ENCODE measurements around the gene ALDOC.
"Not testable (repeated sequence)": the region's sequence is repeated elsewhere in the genome, so short reads cannot be mapped to it uniquely, and the experiment has no call there.

ALDOC gene

DNA sequence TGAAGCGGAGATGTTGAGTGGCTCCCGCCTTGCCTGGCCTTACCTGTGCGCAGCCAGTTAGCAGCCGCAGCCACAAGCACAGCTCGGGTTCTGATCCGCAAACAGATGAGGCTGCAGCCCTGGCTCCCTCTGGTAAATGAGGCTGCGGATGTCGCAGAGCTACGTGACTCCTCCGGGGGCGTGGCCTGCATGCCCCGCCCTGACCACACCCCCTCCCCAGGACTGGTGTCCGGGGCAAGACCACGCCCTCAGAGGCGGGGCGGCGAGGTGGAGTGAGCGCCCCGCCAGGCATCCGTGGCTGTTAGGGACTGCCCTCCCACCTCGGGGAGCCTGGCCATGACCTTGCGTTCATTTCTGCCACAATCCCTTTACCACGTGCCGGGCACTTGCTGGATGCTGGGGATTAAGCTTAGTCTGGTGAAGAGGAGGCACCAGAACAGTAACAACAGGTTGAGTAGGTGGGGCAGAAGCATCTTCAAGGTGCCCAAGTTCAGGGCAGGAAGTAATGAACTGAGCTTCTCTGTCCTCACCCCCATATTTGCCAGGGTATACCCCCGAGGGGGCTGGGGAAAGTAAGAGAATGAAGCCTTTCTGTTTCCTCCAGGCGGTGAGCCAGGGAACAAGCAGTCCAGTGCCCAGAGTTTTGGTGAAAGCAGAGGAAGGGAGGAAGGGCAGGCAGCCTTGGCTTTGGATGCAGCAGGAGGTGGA lies at the start of gene ALDOC:
Gene ALDOC (minus strand): TSS at position 138 of the 708 bp plus-strand sequence. CDS start 1,363 bp downstream, outside the sequence.
- DNase-seq, result peak; percentile 100

DNA sequence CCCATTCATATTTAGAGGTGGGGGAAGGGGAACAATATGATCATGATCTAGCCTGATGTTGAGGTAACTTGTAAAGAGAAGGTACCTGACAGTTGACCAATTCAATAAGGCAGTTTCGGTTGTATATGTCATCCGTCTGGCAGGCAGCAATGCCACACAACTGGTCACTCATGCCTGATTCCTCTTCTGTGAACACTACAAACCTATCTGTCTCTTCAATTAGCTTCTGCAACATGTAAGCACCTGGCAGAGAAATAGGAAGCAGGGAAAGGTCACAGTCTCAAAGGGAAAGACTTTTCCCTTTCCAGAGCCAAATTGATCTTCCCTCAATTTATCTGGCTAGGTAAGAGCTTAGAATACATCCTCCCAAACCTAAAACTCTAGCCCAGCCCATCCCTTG lies 47.5 kb upstream of the ALDOC start:
- DNase-seq, result no peak

DNA sequence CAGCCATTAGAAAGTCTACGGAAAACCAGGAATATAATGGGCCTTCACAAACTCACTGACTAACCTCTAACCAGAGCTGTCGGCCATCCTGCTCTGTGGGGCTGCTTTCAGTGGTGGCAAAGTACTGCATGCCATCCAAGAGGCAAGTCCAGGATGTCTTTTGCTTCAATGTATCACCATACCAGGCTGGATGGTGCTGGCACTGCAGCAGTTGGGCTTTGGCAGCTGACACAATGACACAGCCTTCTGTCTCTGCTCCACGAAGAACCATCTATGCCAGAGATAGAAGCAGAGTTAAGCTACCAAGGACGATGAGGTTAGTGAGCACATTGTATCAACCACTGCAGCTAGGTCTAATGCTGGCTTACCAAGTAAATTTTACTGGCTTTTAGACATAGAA lies 47.0 kb upstream of the ALDOC start:
- no peak for DNase-seq

DNA sequence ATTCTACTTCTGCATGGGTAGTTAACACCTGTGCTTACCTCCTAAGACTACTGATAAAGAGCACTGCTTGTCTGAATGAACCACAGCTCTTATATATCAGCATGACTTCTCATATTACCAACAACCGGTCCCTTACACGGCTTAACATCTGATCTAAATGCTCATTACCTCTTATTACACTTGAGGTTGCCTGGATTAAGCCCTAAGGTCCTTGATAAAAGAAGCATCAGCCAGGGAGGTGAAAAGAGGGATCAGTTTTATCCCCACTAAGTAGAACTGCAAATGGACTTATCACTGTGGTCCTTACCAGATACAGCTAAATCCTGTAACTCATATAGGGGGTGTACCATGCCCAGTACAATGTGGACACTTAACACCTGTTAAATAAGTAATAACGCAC lies 45.5 kb upstream of the ALDOC start:
- no peak for DNase-seq

DNA sequence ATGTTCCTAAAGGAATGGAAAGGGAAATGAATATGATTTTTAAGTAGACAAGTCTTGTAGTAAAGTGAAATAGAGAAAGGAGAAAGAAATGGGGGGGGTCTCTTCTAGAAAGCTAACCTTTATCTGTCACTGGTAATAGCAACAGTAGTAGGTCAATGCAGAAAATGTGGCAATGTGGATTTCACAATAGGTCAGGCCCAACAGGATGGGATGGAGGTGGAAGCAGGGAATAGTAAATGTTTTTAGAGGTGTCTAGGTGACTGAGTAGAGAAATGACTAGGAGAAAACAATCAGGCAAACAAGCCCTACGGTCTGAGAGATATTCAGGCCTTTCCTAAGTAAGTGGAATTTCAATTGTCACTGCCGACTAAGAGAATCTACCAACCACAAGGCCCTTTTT lies 43.3 kb upstream of the ALDOC start:
- DNase-seq, result no peak

DNA sequence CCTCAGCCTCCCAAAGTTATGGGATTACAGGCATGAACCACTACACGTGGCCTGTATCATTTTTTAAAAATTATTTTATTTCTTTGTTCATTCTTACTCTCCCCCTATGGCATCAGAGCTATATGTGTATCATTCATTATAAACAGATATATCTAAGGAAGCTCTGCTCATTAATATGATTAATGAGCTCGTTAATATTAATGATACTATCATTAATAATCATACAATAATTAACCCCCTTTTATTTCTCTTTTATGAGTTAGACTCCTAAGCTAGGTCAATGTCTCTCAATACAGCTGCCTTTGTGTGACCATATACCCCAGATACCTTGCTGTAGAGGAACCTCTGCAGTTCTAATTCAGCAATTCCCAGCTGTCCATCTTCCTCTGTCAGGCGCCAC lies 41.8 kb upstream of the ALDOC start:
- no peak for DNase-seq

DNA sequence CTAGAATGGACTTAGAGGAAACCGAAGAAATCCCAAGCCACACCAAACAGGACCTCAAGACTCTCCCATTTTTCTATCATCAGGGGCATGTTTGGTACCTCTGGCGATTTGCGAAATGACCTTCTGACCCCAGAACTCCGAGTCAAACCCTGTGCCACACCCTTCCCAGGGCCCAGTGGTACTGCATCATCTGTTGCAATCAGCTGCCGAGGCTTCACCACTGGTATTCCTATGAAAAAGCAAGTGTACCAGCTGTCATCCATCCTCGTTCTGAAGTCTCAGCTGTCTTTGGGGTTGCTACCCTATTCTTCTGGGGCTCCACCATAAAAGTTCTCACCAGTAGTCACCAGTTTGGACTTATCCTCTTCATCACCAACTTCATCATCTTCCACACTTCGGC lies 39.6 kb upstream of the ALDOC start:
- no peak for DNase-seq

DNA sequence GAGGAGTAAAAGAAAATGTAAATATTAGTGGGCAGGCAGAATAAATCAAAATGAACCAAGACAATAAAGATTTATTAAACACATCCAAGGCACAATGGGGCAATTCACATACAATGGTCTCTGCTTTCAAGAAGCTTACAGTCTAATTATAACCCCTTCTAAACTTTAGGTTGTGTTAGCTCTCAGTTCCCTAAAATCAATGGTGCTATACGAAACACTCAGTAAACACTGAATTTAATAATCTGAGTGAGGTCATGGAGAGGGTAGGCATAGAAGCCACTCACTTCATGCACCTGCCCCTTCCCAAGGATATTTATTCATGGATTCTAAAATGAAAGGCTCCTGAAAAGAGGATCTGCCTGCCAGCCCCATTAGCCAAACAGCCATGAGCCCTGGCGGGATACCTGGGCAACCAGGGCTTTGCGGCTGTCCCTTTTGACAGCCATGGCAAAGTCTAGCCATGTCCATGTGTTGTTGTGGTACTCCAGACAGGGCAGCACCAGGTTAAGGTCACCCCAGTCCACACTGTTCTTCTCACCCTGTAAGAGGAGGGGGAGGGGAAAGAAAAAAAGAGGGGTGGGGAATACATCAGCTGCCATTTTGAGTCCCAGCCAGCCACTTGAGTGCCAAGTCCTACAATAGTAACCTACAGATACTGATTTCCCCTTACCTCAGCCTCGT lies 38.7 kb upstream of the ALDOC start:
- no peak for DNase-seq

DNA sequence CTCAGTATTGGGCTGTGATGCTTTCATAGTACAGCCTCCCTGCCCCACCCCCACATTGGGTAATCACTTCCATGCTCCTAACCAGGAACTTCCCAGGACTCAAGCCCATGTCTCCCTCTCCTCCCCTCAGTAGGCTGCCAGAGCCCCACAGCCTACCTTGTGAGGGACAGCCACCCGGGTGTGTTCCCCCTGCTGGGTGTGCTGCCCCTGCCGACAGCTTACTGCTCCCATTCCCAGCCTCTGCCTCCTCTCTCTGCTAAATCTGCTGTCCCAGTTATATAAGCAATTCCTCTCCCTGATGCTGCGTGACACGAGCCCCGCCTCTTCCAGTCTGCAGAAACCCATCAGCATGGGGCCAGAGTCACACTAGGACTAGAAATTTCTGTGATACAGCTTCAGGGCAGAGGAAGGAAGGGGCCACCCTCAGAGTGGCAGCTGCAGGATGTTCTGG lies 37.3 kb upstream of the ALDOC start, which contains the start of gene RSKR:
Gene RSKR (minus strand): TSS at position 255 of the 451 bp plus-strand sequence. CDS start 24 bp downstream, at position 231.
- DNase-seq, result no peak

DNA sequence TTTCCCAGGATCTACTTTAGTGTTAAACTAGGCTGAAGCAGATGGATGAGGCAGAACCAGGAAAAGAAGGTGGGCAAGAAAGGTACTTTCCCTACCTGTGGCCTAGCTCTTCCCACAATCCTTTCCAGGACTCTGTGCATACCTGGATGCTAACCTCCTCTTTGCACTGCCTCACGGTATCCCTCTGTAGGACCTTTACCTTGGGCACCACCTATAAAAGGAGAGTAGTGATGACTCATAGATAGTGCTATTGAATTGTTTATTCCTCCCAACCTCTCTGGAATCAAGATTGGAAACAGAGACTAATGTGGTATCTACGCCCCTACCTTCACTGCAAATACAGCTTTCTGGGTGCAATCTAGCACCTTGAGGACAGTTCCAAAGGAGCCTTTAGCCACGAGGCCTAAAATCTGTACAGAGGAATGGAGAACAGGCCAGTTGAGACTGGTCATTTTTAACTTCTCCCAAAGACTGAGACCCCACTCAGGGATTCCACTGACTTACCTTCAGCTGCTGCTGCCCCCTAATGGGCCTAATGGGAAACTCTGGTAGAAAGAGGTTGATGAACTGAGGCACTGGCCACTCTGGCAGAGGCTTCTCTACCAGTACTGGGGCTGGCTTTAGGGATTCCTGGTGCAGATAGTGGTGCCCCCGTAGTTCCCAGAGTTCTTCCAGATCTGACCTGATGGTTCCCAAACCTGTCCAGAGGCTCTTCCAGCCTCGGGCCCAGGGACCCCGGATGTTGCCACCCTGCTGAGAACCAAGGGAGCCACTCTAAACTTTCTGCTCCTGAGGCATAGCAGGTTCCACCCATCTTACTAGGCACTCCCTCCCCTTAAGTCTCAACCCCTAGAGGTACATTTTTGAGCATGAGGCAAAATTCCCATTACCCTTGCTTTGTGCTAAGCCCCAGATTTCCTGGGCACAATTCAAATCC lies 36.5 kb upstream of the ALDOC start:
- peak; percentile 45 for DNase-seq

DNA sequence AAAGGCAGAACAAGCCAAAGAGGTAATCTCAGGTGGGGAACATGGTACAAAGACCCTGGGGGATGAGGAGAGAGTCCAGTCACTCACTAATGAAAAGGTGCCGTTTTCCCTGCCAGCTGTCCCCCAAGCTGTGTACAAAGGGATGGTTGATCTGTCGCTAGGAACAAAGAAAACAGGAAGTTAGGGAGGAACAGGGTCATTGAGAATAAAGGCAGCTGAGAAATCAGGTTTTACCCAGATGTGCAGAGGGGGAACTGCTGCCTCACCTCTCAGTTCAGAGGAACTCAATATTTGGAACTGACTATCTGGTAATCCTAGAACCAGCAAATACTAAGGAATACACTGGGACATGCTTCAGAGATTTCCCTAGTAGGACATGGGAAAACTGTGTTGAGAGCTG lies 35.8 kb upstream of the ALDOC start:
- DNase-seq, result no peak

DNA sequence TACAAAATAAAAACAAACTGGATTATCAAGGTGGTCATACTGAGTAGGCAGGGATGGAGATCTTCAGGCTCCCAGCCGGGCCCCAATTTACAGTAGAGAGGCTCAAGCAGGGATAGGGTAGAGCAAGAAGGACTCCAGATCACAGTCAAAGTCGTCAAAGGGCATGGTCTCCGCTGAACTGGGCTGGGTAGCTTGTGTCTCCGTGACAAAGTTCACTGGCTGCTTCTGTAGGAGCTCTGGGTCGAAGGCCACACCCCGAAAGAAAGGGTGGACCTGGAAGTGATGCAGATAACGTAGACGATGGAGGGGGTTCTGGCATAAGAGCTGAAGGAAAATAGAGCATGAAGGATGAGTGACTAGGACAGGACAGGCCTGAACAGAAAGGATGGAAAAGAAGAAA lies 33.7 kb upstream of the ALDOC start:
- no peak for DNase-seq

DNA sequence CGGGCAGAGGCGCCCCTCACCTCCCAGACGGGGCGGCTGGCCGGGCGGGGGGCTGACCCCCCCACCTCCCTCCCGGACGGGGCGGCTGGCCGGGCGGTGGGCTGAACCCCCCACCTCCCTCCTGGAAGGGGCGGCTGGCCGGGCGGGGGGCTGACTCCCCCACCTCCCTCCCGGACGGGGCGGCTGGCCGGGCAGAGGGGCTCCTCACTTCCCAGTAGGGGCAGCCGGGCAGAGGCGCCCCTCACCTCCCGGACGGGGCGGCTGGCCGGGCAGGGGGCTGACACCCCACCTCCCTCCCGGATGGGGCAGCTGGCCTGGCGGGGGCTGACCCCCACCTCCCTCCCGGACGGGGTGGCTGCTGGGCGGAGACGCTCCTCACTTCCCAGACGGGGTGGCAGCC lies 27.3 kb upstream of the ALDOC start:
- DNase-seq, result not testable (repeated sequence)

DNA sequence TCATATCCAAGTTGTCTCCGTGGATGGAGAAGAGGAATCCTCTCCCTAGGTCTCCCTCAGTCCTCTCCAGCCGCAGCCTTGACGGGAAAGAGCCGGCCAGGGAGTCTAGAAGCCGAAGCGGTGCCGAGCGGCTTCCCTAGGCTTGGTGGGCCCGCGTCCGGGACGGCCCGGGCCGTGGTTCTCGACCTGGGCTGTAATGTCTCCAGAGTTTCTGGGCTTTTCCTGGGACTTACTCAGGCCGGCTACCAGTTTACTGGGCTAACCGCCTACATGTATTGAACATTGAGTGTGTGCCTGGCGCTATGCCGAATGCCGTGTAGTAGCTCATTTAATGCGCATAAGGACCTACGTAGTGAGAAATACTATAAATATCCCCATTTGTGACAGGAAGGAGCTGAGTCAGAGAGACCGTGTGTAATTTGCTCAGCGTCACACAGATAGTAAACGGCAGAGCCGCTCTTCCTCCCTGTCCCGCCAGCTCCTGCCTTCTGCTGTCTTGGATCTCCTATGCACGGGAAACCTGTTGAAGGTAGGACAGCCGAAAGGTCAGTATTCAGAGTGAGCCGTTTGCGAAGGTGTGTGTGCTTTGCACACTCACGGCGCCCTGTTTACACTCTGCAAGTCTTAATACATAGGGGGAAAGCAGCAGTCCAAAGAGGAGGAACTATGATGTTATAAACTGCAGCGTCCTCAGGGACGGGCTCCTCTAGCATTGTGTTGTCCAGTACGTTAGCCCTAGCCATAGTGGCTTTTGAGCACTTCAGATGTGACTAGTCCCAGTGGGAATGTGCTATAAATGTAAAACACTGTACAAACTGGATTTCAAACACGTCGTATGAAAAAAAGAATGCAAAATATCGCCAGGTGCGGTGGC lies 22.9 kb upstream of the ALDOC start:
- peak; percentile 92 for DNase-seq

DNA sequence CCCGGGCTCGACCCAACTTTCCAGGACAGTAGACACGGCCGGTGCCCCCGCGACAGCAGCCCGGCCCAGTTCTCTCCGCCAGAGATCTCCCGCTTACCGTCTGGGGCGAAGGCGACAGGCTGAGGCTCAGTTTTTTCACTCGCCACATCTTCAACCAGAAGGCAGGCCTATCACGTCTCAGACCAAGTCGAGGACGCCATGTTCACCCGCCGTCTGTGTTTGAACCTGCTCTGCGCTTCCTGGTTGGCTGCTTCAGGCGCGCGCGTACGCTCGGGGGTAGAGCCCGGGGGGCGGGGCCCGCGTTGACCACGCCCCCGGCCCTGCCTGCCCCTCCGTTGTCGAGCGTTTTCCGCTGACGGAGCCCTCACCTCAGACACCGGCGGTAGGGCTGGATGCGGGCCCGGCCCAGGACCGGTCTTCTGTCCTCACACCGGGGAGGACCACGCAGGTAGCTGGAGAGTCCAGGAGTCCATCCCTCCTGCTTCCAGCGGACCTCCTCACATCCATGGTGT lies 22.2 kb upstream of the ALDOC start, which contains the start of gene SPAG5:
Gene SPAG5 (minus strand): TSS at position 227 of the 512 bp plus-strand sequence. CDS start 79 bp downstream, at position 148.
- peak; percentile 97 for DNase-seq

DNA sequence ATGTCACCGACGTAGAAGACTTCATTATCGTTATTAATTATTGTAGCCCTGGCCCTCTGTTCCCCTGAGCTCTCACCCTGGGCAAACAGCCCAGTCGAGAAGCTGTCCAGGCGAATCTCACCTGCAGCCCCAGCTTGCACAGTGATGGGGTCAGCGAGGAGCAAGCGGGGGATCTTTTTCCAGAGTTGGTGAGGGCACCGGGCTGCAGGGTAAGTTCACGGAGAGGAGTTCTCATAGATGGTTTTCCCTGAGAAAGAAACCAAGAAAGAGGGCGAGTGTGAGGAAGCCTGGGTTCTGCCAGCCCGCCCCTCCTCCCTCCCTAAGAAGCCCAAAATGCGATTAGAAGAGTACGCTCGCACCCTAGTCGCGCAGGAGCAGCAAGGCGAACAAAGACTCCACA lies 21.7 kb upstream of the ALDOC start:
- peak; percentile 12 for DNase-seq

DNA sequence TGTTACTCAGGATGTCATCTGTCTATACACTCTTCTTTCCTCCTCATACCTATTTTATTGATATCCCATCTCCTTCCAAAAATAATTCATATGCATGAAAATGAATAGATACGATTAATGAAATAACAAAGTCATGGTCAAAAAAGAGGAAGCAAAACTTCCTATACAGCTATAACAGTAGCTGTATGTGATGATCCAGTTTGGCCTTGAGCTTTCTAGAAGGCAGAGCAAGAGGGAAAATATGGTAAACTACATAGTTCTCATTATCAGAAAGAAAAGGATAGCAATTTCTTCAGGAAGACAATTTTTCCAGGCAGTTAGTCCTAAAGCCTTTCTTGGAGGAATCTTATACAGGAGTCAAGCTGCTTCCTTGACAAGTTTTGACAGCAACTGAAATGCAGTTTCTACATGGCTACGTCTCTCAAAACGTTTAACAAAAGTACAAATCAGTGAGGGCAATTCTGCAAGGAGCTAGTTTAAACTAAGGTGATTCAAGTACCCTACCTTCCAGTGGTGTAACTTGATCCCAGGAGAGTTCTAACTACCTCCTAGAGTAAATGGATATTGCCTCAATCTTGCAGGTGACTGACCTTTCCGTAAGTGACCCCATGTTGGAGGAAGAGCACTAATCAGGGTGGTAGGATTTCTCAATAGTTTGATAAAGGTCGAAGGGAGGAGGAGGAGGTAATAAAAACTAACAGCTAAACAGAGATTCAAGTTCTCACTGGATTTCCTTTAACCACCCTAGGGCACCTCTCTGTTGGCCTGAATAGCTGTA lies 21.1 kb upstream of the ALDOC start:
- DNase-seq, result peak; percentile 30

DNA sequence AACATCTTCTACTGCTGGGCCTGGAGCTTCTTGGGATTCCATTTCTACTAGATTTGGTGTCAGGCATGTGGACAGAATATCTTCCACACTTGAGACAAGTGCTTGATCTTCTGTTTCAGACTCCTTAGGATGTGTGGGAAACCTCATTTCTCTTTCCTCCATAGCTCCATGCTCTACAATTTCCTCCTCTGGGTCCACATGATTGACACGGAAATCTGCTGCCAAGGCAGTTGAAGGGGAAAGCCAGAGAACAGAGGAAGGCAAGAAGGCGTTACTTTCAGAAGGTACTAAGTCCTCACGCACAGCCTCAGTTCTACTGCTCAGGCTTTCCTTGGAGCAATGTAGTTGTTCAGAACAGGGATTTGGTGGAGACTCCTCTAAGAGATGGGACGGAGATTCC lies 15.6 kb upstream of the ALDOC start:
- DNase-seq, result no peak

DNA sequence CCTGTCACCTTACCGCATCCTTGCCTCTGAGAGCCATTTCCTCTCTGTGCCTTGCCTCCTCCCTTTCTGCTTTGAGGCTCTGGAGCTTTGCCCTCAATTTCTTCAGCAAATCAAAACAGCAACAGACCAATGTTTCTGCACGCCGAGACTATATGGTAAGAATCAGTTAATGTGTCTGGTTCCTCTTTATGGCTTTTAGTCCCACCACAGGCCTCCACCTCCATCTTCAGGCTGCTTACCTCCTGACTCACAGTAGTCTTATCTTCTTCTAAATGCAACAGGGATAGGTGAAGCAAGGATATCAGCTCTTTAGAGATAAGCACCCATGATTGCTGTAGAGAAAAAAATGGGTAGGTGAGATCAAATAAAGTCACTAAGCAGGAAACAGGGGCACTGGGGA lies 9.2 kb upstream of the ALDOC start:
- DNase-seq, result no peak

DNA sequence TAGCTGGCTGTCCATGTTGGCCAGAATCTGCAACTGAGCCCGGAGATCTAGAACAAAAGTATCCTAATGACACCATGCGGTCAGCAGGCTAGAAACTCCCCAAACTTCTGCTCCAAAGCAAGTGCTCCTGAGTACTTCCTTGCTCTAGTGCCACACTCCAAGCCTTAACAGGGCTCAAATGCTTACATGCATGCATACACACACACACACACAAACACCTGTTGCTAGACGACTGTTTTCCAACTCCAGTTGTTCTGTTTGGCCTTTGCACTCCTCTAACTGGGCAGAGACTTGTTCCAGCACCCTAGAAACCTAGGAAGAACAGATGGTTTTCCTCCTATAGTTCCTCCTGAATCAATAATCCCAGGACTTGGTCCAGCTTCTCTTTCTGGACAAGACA lies 7.7 kb upstream of the ALDOC start:
- no peak for DNase-seq

DNA sequence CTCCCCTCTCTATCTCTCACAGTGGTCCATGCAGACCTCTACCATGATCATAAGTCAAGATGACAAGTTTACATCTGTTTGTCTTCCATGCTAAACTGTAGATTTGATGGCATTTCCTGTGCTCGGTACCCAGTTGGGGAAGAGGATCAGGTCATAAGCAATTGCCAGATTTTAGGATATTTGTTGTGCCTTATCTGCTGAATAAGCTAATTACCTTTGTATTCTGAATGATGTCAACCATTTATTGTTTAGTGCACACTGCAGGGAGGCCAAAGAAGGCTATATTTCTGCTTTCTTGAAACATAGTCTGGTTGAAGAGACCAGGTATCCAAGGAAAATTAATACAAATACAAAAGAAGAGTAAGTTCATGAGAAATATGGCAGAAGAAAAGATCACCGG lies 5.8 kb upstream of the ALDOC start:
- no peak for DNase-seq

All from RPMI8226 (cell line).